Heart right ventricle (tissue), 16 donors: ENCODE results near the gene IFI27. TPM values are rescaled to one million over a fixed set of nuclear protein-coding genes. Genes with fewer than 3 reads are reported as not detected.

Source experiments
- ATAC-seq, 8 donors: fragments of 200-7000 bp; cut with Tn5 transposase; one replicate each; pipeline ENCODE4 v1.9.1; 2020; ENCODE audit warnings: mild to moderate bottlenecking in 8 of 8, moderate library complexity in 8 of 8, moderate number of reproducible peaks in 1 of 8
- DNase-seq, 2 donors: peaks; one replicate each; pipeline ENCODE4 v3.0.0-alpha.2; 2020
- H3K27ac ChIP-seq, 10 donors: fragments of 200-600 bp; sonication (generic) in 2 of 10; one replicate each; pipeline versions ENCODE4 v1.5.0 to v1.8.0; 2020 to 2022; ENCODE audit warnings: mild to moderate bottlenecking in 3 of 10
- H3K27me3 ChIP-seq, 7 donors: fragments of 200-600 bp; one replicate each; pipeline ENCODE4 v1.8.0; 2021 to 2022; ENCODE audit warnings: mild to moderate bottlenecking in 2 of 7
- H3K36me3 ChIP-seq, 9 donors: fragments of 200-600 bp; sonication (generic) in 1 of 9; one replicate each; pipeline versions ENCODE4 v1.5.0 to v1.8.0; 2020 to 2022; ENCODE audit warnings: mild to moderate bottlenecking in 2 of 9
- H3K4me1 ChIP-seq, 9 donors: fragments of 200-600 bp; sonication (generic) in 1 of 9; one replicate each; pipeline versions ENCODE4 v1.5.0 to v1.8.0; 2020 to 2022; ENCODE audit warnings: mild to moderate bottlenecking in 4 of 9
- H3K4me3 ChIP-seq, 10 donors: fragments of 200-600 bp; sonication (generic) in 2 of 10; one replicate each; pipeline versions ENCODE4 v1.5.0 to v1.8.0; 2020 to 2022; ENCODE audit warnings: mild to moderate bottlenecking in 7 of 10, moderate library complexity in 2 of 10
- H3K9me3 ChIP-seq, 11 donors: fragments of 200-600 bp in 10 of 11; sonication (generic) in 2 of 11; one replicate each; pipeline versions ENCODE4 v1.5.0 to v1.8.0; 2013 to 2022; ENCODE audit warnings: mild to moderate bottlenecking in 2 of 11, control low read depth in 1 of 11, moderate library complexity in 1 of 11
- WGBS, 2 donors: extraction: QIAGEN DNeasy Blood & Tissue Kit; methylation state at CpG; one replicate each; pipeline ENCODE4 v1.1.7; 2013; ENCODE audit warnings: inconsistent platforms in 1 of 2; 5-methylcytosine and 5-hydroxymethylcytosine counted together
- intact Hi-C, 10 donors: fragments of 100-400 bp; cut with DNase I; formaldehyde crosslinking; loops; one replicate each; pipeline versions ENCODE4 v1.11.1 to v1.14.2; 2022
- polyA plus RNA-seq, 2 donors: library from polyadenylated mRNA; stranded (reverse); fragments of 200-250 nt; gene quantifications; one replicate each; pipeline ENCODE4 v1.2.3, GENCODE V29; 2013
- total RNA-seq, 10 donors: library from RNA; stranded (reverse); fragmentation: NEBNext Ultra II Directional in 3 of 10; extraction: Animal tissue kit (Norgen Biotek cat#: 25700) in 3 of 10; gene quantifications; one replicate each; pipeline versions ENCODE4 v1.2.1 to v1.2.4, GENCODE V29; 2021 to 2023
- TF ChIP-seq, protein P1 (sequence below), 9 donors: fragments of 200-600 bp; sonication (generic) in 2 of 9; IDR thresholded peaks; one replicate each; pipeline versions ENCODE4 v1.5.0 to v1.8.0; 2021 to 2022; ENCODE audit warnings: antibody characterized with exemption in 9 of 9, mild to moderate bottlenecking in 5 of 9, moderate library complexity in 1 of 9
- donor health status: Arrhythmogenic right ventricular cardiomyopathy.
- donor health status: ischemic (EF 13 %, LVEDD 7.1; RV severe dilation, severe dysfunction).
- donor health status: healthy with polysubstance abuse.
- donor health status: DM: no; HTN: yes; CAD: no.
- donor health status: DM: no; HTN: no; CAD: no.
- donor health status: ischemic (EF 25% LVEDD 6.9; RV normal size, moderate dysfunction).
- donor health status: ischemic (EF 25% LVEDD 5.7; RV mildly dilated, moderate dysfunction).
- donor health status: healthy.
- donor health status: DM: yes; HTN: yes; CAD: no.
- donor health status: Ischemic cardiomyopathy.
- donor health status: ischemic (EF 35%, LVEDD 5.7; RV mildly dilated, moderate dysfunction).
- donor health status: nonischemic (EF 11% LVEDD 7.7; RV severe dilation, severe dysfunction).
- donor health status: DM: yes; HTN: yes; CAD: no.
- donor health status: PGD.
- donor health status: ischemic (EF 29% LVEDD 5.4; RV normal size, mild dysfunction).
- donor health status: nonischemic (EF 23%, LVEDD 6.1; RV moderate dilation, normal function).

The IFI27 gene
- total and polyA plus RNA-seq, 12 donors: 76.5 to 721 (median 174) TPM

DNA sequence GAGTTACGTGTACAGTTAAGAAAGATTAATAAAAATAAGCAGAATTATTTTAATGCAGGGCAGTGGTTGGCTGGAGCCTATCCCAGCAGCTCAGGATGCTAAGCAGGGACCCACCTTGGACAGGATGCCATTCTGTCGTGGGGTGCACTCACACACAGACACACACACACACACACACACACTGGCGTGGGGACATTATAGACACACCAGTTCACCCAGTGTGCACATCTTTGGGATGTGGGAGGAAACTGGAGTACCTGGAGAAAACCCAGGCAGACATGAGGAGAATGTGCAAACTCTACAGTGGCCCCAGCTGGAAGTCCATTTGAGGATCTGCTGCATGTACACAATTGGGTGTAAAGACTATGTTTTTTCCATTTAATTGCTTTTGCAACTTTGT, 31.7 kb downstream of the IFI27 start:
- H3K4me3 ChIP-seq: no peak overlapping the region
- TF ChIP-seq, protein P1, sequence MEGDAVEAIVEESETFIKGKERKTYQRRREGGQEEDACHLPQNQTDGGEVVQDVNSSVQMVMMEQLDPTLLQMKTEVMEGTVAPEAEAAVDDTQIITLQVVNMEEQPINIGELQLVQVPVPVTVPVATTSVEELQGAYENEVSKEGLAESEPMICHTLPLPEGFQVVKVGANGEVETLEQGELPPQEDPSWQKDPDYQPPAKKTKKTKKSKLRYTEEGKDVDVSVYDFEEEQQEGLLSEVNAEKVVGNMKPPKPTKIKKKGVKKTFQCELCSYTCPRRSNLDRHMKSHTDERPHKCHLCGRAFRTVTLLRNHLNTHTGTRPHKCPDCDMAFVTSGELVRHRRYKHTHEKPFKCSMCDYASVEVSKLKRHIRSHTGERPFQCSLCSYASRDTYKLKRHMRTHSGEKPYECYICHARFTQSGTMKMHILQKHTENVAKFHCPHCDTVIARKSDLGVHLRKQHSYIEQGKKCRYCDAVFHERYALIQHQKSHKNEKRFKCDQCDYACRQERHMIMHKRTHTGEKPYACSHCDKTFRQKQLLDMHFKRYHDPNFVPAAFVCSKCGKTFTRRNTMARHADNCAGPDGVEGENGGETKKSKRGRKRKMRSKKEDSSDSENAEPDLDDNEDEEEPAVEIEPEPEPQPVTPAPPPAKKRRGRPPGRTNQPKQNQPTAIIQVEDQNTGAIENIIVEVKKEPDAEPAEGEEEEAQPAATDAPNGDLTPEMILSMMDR (IDR thresholded peaks at IDR 0.05): no peak
- H3K9me3 ChIP-seq: no peaks in the 10 kb centered on the region
- H3K4me1 ChIP-seq: peaks cover 0 to 4% (median 0%) of the 10 kb centered on the region in 9 donors
- 68 to 75% methylated on average over 3 of the region's 3 CpGs for WGBS, 2 donors
- no peak overlapping the region for H3K27ac ChIP-seq
- ATAC-seq (no peak), DNase-seq (no peak)
- peaks cover 0 to 9% (median 4%) of the 10 kb centered on the region in 7 donors for H3K27me3 ChIP-seq
- H3K36me3 ChIP-seq: no peaks in the 10 kb centered on the region
- intact Hi-C loops: no loop called here

DNA sequence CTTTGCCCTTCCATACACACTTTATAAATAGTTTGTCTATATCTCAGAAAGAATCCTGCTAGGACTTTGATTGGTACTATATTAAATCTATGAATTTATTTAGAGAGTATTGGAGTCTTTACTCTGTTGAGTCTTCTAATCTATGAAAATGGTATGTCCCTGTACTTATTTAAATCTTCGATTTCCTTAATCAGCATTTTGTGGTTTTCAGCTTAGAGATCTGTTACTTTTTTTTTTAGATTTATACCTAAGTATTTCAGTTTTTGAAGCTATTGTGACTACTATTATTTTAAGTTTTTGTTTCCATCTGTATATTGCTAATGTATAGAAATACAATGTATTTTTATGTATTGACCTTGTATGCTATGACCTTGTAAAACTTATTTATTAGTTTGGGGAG, 32.3 kb downstream of the IFI27 start:
- intact Hi-C loops: no loop called here
- WGBS, 2 donors: 85 to 90% methylated on average over 1 of the region's 1 CpG
- peaks cover 0 to 4% (median 0%) of the 10 kb centered on the region in 9 donors for H3K4me1 ChIP-seq

DNA sequence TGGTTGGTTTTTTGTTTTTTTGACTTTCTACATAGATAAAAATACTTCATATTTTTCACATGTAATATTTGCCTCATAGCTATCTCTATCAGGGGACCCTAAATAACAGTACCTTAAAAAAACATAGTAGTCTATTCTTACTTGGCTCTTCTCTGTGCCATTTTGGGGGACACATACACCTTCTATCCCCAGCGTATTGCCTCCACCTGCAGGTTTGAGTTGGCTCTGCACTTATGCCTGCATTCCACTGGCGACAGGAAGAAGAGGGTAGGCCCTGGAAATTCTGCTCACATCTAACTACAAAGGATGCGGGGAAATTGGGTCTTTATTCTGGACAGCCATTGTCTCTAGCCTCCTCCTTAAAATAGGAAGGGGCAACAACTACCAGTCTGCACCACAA, 32.7 kb downstream of the IFI27 start:
- Histone ChIP-seq H3K27ac (no peak overlapping the region), H3K36me3 (no peaks in the 10 kb centered on the region), H3K27me3 (peaks cover 0 to 2% (median 0%) of the 10 kb centered on the region in 7 donors), H3K4me1 (peaks cover 0 to 4% (median 0%) of the 10 kb centered on the region in 9 donors), H3K4me3 (no peak overlapping the region), H3K9me3 (no peaks in the 10 kb centered on the region)
- intact Hi-C loops: no loop called here
- 75 to 81% methylated on average over 3 of the region's 3 CpGs for WGBS, 2 donors
- TF ChIP-seq, protein P1 (IDR thresholded peaks at IDR 0.05): peak in 5 of 9 donors; percentile 13 to 21 (median 15)
- no peak for ATAC-seq
- no peak for DNase-seq

More for the DNA sequence above, 32.3 kb downstream of the IFI27 start:
- DNase-seq (no peak), ATAC-seq (no peak)
- TF ChIP-seq, protein P1 (IDR thresholded peaks at IDR 0.05): no peak
- Histone ChIP-seq H3K9me3 (no peaks in the 10 kb centered on the region), H3K36me3 (no peaks in the 10 kb centered on the region), H3K4me3 (no peak overlapping the region), H3K27ac (no peak overlapping the region), H3K27me3 (peaks cover 0 to 6% (median 3%) of the 10 kb centered on the region in 7 donors)

DNA sequence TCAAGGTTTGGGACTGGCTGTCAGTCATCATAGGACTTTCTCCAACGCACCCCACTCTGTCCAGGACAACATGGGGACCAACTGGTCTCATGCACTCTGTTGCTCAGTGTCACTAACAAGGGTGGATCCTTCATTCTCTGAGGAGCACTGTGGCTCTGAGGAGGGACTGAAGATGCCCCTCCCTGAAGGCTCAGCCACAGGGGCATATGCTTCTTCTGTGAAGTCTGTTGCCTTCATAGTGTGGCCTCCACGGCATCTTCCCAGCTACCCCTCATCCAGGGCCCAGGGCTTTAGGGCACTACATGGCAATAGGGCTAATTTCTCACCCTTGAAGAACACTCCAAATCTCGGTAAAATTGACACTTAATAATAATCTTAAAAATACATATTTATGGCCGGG, 33.2 kb downstream of the IFI27 start:
- no peaks in the 10 kb centered on the region for H3K9me3 ChIP-seq
- no peaks in the 10 kb centered on the region for H3K27me3 ChIP-seq
- intact Hi-C loops: no loop called here
- no peak overlapping the region for H3K4me3 ChIP-seq
- ATAC-seq (no peak), DNase-seq (no peak)
- H3K36me3 ChIP-seq: no peaks in the 10 kb centered on the region
- H3K27ac ChIP-seq: no peak overlapping the region
- H3K4me1 ChIP-seq: peaks cover 0 to 4% (median 0%) of the 10 kb centered on the region in 9 donors
- 89 to 94% methylated on average over 4 of the region's 4 CpGs for WGBS, 2 donors
- TF ChIP-seq, protein P1 (IDR thresholded peaks at IDR 0.05): no peak
